ENCODE results near the gene IL20.

Gene IL20

DNA sequence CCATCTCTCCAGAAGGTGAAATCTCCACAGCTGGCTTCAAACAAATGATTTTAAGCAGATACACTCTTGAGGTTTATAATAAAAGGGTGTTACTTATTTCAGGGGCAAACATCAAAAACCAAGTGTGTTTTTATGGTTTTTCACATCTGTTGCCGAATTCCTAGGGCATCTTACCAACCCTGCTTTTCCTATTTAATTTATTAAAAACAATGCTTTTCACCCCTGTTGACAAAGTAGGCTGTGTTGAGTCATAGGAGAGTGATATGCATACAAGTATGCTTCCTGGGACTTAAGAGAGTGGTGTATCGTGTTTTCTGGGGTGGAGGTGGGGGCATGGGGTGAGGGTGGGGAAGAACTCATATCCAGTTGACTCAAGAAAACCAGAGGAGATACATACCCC lies 29.3 kb upstream of the IL20 start:
- no peak overlapping the region for H3K27ac Mint-ChIP-seq
- peaks cover 5% of the 10 kb centered on the region for H3K4me1 Mint-ChIP-seq
- no peak for TF ChIP-seq CTCF (IDR thresholded peaks at IDR 0.05; ENCODE audit: unreplicated experiment in 3 of 3)
- H3K4me3 Mint-ChIP-seq = no peak overlapping the region
- no peaks in the 10 kb centered on the region for H3K36me3 Mint-ChIP-seq (ENCODE audit: low read depth)
- H3K27me3 Mint-ChIP-seq (ENCODE audit: low read depth) = peaks cover 42% of the 10 kb centered on the region
- no peaks in the 10 kb centered on the region for H3K9me3 Mint-ChIP-seq

- Mint-ChIP-seq H3K9me3 (no peaks in the 10 kb centered on the region), H3K27ac (no peak overlapping the region), H3K4me1 (no peaks in the 10 kb centered on the region), H3K4me3 (no peak overlapping the region), H3K36me3 (ENCODE audit: low read depth) (no peaks in the 10 kb centered on the region), H3K27me3 (ENCODE audit: low read depth) (peaks cover 55% of the 10 kb centered on the region)
- TF ChIP-seq CTCF (IDR thresholded peaks at IDR 0.05; ENCODE audit: unreplicated experiment in 3 of 3) = no peak
These were observed 26.3 kb upstream of the IL20 start for GRCh38 chr1:206839006-206839560.

DNA sequence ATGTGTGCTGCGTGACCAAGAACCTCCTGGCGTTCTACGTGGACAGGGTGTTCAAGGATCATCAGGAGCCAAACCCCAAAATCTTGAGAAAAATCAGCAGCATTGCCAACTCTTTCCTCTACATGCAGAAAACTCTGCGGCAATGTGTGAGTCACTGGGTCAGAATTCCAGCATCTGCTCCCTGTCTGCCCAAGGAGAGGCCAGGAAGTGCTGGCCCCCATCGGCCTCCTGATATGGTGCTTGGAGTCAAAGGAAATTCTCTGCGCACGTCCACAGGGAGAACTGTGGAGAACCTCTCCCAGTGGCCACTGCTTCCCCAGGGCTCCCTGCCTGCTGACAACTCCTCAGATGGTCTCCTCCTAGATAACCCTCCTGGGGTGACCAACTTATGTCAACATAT lies 25.6 kb upstream of the IL20 start:
- no peak for TF ChIP-seq CTCF (IDR thresholded peaks at IDR 0.05; ENCODE audit: unreplicated experiment in 3 of 3)
- H3K9me3 Mint-ChIP-seq = no peaks in the 10 kb centered on the region
- H3K27me3 Mint-ChIP-seq (ENCODE audit: low read depth) = peaks cover 48% of the 10 kb centered on the region
- H3K4me1 Mint-ChIP-seq = no peaks in the 10 kb centered on the region
- H3K4me3 Mint-ChIP-seq = no peak overlapping the region
- H3K36me3 Mint-ChIP-seq (ENCODE audit: low read depth) = no peaks in the 10 kb centered on the region
- H3K27ac Mint-ChIP-seq = no peak overlapping the region

- Mint-ChIP-seq H3K9me3 (no peaks in the 10 kb centered on the region), H3K36me3 (ENCODE audit: low read depth) (no peaks in the 10 kb centered on the region), H3K27ac (no peak overlapping the region), H3K27me3 (ENCODE audit: low read depth) (peaks cover 41% of the 10 kb centered on the region), H3K4me3 (no peak overlapping the region), H3K4me1 (no peaks in the 10 kb centered on the region)
- no peak for TF ChIP-seq CTCF (IDR thresholded peaks at IDR 0.05; ENCODE audit: unreplicated experiment in 3 of 3)
These were observed 23.7 kb upstream of the IL20 start for GRCh38 chr1:206841609-206842323.

GRCh38 chr1:206842854-206843253 lies 22.6 kb upstream of the IL20 start:
- H3K27me3 Mint-ChIP-seq (ENCODE audit: low read depth) = peaks cover 31% of the 10 kb centered on the region
- no peak for TF ChIP-seq CTCF (IDR thresholded peaks at IDR 0.05; ENCODE audit: unreplicated experiment in 3 of 3)
- no peak overlapping the region for H3K27ac Mint-ChIP-seq
- H3K4me1 Mint-ChIP-seq = no peaks in the 10 kb centered on the region
- no peaks in the 10 kb centered on the region for H3K36me3 Mint-ChIP-seq (ENCODE audit: low read depth)
- no peak overlapping the region for H3K4me3 Mint-ChIP-seq
- no peaks in the 10 kb centered on the region for H3K9me3 Mint-ChIP-seq

DNA sequence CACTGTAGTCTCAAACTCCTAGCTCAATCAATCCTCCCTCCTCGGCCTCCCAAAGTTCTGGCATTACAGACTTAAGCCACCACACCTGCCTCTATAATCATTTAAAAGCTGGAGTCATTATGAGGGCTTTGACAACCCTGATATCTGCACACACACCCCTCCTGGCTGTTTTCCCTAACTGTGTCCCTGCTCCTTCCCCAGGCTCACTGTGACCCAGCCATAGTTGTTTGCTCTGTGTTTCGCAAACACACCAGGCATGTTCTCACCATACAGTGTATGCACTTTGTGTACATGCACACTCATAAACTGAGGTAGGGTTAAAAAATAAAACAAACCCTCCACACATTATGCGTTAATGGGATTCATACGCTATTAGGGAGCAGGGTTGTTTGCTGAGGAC lies 21.8 kb upstream of the IL20 start:
- no peak for TF ChIP-seq CTCF (IDR thresholded peaks at IDR 0.05; ENCODE audit: unreplicated experiment in 3 of 3)
- H3K27me3 Mint-ChIP-seq (ENCODE audit: low read depth) = peaks cover 26% of the 10 kb centered on the region
- no peaks in the 10 kb centered on the region for H3K4me1 Mint-ChIP-seq
- H3K36me3 Mint-ChIP-seq (ENCODE audit: low read depth) = no peaks in the 10 kb centered on the region
- no peak overlapping the region for H3K27ac Mint-ChIP-seq
- no peak overlapping the region for H3K4me3 Mint-ChIP-seq
- H3K9me3 Mint-ChIP-seq = peaks cover 3% of the 10 kb centered on the region

All from nephron (organoid).